Ovary (tissue), 3 donors: ENCODE measurements around the gene DPYSL5.

Experiments used
- EP300 ChIP-seq: sonication (generic); formaldehyde crosslinking; IDR thresholded peaks from one replicate; pipeline ENCODE4 v1.6.1; 2017; ENCODE audit warnings: antibody characterized with exemption
- TF ChIP-seq, protein P1 (sequence below), 3 donors: fragments of 450-650 bp in 2 of 3; fragments of 200-600 bp in 1 of 3; IDR thresholded peaks; one replicate each; pipeline versions ENCODE4 v1.5.1 to v1.8.0; 2016 to 2022; ENCODE audit warnings: antibody characterized with exemption in 3 of 3, mild to moderate bottlenecking in 1 of 3
- donor health status: DM: no; HTN: no; CAD: no.

DNA sequence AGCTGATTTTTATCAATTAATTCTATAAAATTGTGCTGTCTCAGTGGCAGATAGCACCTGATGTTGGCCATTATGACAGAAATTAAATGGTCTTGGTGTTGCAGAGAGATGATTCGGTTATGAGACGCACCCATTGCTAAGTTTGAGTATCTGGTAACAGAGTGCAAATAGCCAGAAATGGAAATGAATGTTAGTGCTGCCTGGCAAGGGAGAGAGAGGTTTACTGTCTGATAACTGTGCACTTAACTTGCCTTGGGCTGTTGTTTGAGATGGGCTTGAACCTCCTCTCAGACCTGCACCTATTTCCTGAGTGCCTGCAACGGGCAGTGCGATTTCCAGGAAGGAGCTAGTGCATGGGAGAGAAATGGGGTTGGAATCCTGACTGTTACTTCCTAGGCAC, 11.7 kb downstream of the DPYSL5 start:
- TF ChIP-seq EP300: no peak
- TF ChIP-seq, protein P1, sequence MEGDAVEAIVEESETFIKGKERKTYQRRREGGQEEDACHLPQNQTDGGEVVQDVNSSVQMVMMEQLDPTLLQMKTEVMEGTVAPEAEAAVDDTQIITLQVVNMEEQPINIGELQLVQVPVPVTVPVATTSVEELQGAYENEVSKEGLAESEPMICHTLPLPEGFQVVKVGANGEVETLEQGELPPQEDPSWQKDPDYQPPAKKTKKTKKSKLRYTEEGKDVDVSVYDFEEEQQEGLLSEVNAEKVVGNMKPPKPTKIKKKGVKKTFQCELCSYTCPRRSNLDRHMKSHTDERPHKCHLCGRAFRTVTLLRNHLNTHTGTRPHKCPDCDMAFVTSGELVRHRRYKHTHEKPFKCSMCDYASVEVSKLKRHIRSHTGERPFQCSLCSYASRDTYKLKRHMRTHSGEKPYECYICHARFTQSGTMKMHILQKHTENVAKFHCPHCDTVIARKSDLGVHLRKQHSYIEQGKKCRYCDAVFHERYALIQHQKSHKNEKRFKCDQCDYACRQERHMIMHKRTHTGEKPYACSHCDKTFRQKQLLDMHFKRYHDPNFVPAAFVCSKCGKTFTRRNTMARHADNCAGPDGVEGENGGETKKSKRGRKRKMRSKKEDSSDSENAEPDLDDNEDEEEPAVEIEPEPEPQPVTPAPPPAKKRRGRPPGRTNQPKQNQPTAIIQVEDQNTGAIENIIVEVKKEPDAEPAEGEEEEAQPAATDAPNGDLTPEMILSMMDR (IDR thresholded peaks at IDR 0.05): no peak
